ENCODE measurements around the gene JPH3.

The JPH3 gene

GRCh38 chr16:87648698-87649487 lies 46.6 kb downstream of the JPH3 start:
- DNase-seq (ENCODE audit: extremely low read depth in 1 of 2, low read depth in 1 of 2), result no peak

GRCh38 chr16:87652386-87652785 lies 50.1 kb downstream of the JPH3 start:
- DNase-seq (ENCODE audit: extremely low read depth in 1 of 2, low read depth in 1 of 2), result no peak

GRCh38 chr16:87652799-87653198 lies 50.5 kb downstream of the JPH3 start:
- no peak for DNase-seq (ENCODE audit: extremely low read depth in 1 of 2, low read depth in 1 of 2)

GRCh38 chr16:87653234-87653633 lies 50.9 kb downstream of the JPH3 start:
- DNase-seq (ENCODE audit: extremely low read depth in 1 of 2, low read depth in 1 of 2), result no peak

GRCh38 chr16:87654826-87655225 lies 52.5 kb downstream of the JPH3 start:
- no peak for DNase-seq (ENCODE audit: extremely low read depth in 1 of 2, low read depth in 1 of 2)

GRCh38 chr16:87656328-87656727 lies 54.0 kb downstream of the JPH3 start:
- no peak for DNase-seq (ENCODE audit: extremely low read depth in 1 of 2, low read depth in 1 of 2)

GRCh38 chr16:87657621-87658192 lies 55.4 kb downstream of the JPH3 start:
- no peak for DNase-seq (ENCODE audit: extremely low read depth in 1 of 2, low read depth in 1 of 2)

GRCh38 chr16:87658564-87659225 lies 56.4 kb downstream of the JPH3 start:
- no peak for DNase-seq (ENCODE audit: extremely low read depth in 1 of 2, low read depth in 1 of 2)

GRCh38 chr16:87661561-87661960 lies 59.3 kb downstream of the JPH3 start:
- no peak for DNase-seq (ENCODE audit: extremely low read depth in 1 of 2, low read depth in 1 of 2)

GRCh38 chr16:87662254-87663204 lies 60.2 kb downstream of the JPH3 start:
- no peak for DNase-seq (ENCODE audit: extremely low read depth in 1 of 2, low read depth in 1 of 2)

GRCh38 chr16:87664792-87665191 lies 62.5 kb downstream of the JPH3 start:
- DNase-seq (ENCODE audit: extremely low read depth in 1 of 2, low read depth in 1 of 2), result no peak

GRCh38 chr16:87665193-87665592 lies 62.9 kb downstream of the JPH3 start:
- no peak for DNase-seq (ENCODE audit: extremely low read depth in 1 of 2, low read depth in 1 of 2)

- no peak for DNase-seq (ENCODE audit: extremely low read depth in 1 of 2, low read depth in 1 of 2)
Observed at GRCh38 chr16:87666919-87667318, 64.6 kb downstream of the JPH3 start.

GRCh38 chr16:87667443-87667842 lies 65.1 kb downstream of the JPH3 start:
- no peak for DNase-seq (ENCODE audit: extremely low read depth in 1 of 2, low read depth in 1 of 2)

- no peak for DNase-seq (ENCODE audit: extremely low read depth in 1 of 2, low read depth in 1 of 2)
Observed at GRCh38 chr16:87667946-87668345, 65.6 kb downstream of the JPH3 start.

- DNase-seq (ENCODE audit: extremely low read depth in 1 of 2, low read depth in 1 of 2), result no peak
Observed at GRCh38 chr16:87669672-87670071, 67.4 kb downstream of the JPH3 start.

GRCh38 chr16:87671221-87671620 lies 68.9 kb downstream of the JPH3 start:
- DNase-seq (ENCODE audit: extremely low read depth in 1 of 2, low read depth in 1 of 2), result no peak

- DNase-seq (ENCODE audit: extremely low read depth in 1 of 2, low read depth in 1 of 2), result no peak
Observed at GRCh38 chr16:87671715-87672270, 69.5 kb downstream of the JPH3 start.

- no peak for DNase-seq (ENCODE audit: extremely low read depth in 1 of 2, low read depth in 1 of 2)
Observed at GRCh38 chr16:87674419-87674818, 72.1 kb downstream of the JPH3 start.

- DNase-seq (ENCODE audit: extremely low read depth in 1 of 2, low read depth in 1 of 2), result no peak
Observed at GRCh38 chr16:87675111-87675719, 72.9 kb downstream of the JPH3 start.

Measured in activated CD8-positive, alpha-beta memory T cell treated with anti-CD3 and anti-CD28 coated beads for 1 hour (primary cell).